H1 (cell line): Measurements from ENCODE around the gene CYP27B1. TPM values are rescaled to one million over a fixed set of nuclear protein-coding genes. Genes with fewer than 3 reads are reported as not detected.
A peak's percentile ranks its signal among the peaks of the same experiment; 100 is the strongest.

Experiments
- CTCF ChIA-PET: fragments of 300-600 bp; sonication (Branson Sonifier 250); formaldehyde crosslinking; loops from one replicate; lab custom pipeline; 2021; ENCODE audit not compliant: partially characterized antibody; lab: Charles Lee
- POLR2A ChIA-PET: fragments of 300-600 bp; sonication (Branson Sonifier 250); formaldehyde crosslinking; loops from one replicate; lab custom pipeline; 2021; ENCODE audit warnings: inconsistent platforms; ENCODE audit not compliant: partially characterized antibody; lab: Charles Lee
- DNase-seq, 2 experiments: peaks; one replicate each; pipeline versions ENCODE4 v3.0.0 to v3.0.0-alpha.2; 2010 to 2022; ENCODE audit warnings: low spot score in 2 of 2, low read depth in 1 of 2, mixed read lengths in 1 of 2
- FAIRE-seq: peaks from 2 replicates; lab custom pipeline; 2011; peaks lifted over from hg19 to GRCh38; lab: Jason Lieb, UNC
- H2AFZ ChIP-seq: 2 replicates; pipeline ENCODE4 v1.8.1; 2012; ENCODE audit warnings: low read length, inconsistent platforms
- H2AK5ac ChIP-seq: 2 replicates; pipeline ENCODE4 v1.6.1; 2013; ENCODE audit warnings: low read depth, low read length
- H2BK120ac ChIP-seq: replicated peaks from 2 replicates; pipeline ENCODE3; 2013; ENCODE audit warnings: low read depth, low read length, inconsistent platforms
- H2BK12ac ChIP-seq: 2 replicates; pipeline ENCODE4 v1.6.1; 2013; ENCODE audit warnings: low read depth, low read length
- H2BK15ac ChIP-seq: 2 replicates; pipeline ENCODE4 v1.6.1; 2013; ENCODE audit warnings: low read length
- H2BK20ac ChIP-seq: 2 replicates; pipeline ENCODE4 v1.6.1; 2013; ENCODE audit warnings: low read length
- H2BK5ac ChIP-seq: 2 replicates; pipeline ENCODE4 v1.6.1; 2013; ENCODE audit warnings: low read depth, low read length
- H3K14ac ChIP-seq: 2 replicates; pipeline ENCODE4 v1.6.1; 2013; ENCODE audit warnings: inconsistent platforms; ENCODE audit not compliant: insufficient read length
- H3K18ac ChIP-seq: 2 replicates; pipeline ENCODE4 v1.6.1; 2013; ENCODE audit warnings: low read length; ENCODE audit errors: extremely low read depth
- H3K23ac ChIP-seq: 2 replicates; pipeline ENCODE4 v1.6.1; 2013; ENCODE audit warnings: inconsistent platforms; ENCODE audit not compliant: insufficient read length
- H3K23me2 ChIP-seq: 2 replicates; pipeline ENCODE4 v1.6.1; 2013; ENCODE audit warnings: low read depth, low read length
- H3K27ac ChIP-seq: 2 replicates; pipeline ENCODE4 v1.6.1; 2011; ENCODE audit warnings: low read depth, low read length, inconsistent platforms
- H3K27me3 ChIP-seq, 4 experiments: replicated peaks in 1 of 4; 1 replicate in 1 of 4; 2 replicates in 3 of 4; pipeline versions ENCODE4 v1.6.1 to v1.8.1; 2011 to 2013; ENCODE audit warnings: low read length in 3 of 4, mild to moderate bottlenecking in 3 of 4, inconsistent platforms in 2 of 4, mixed read lengths in 2 of 4, moderate library complexity in 1 of 4; ENCODE audit not compliant: control insufficient read depth in 3 of 4, insufficient read depth in 3 of 4; ENCODE audit errors: extremely low read depth in 1 of 4
- H3K36me3 ChIP-seq, 4 experiments: 2 replicates each; pipeline versions ENCODE4 v1.6.1 to v1.8.1; 2011 to 2013; ENCODE audit warnings: mild to moderate bottlenecking in 4 of 4, low read length in 3 of 4, moderate library complexity in 2 of 4, control low read depth in 1 of 4, inconsistent platforms in 1 of 4; ENCODE audit not compliant: insufficient read depth in 4 of 4, control insufficient read depth in 2 of 4
- H3K4ac ChIP-seq: replicated peaks from 2 replicates; pipeline ENCODE3; 2013; ENCODE audit warnings: low read length, low read depth, mixed read lengths, inconsistent platforms; ENCODE audit not compliant: insufficient read length
- H3K4me1 ChIP-seq, 4 experiments: replicated peaks in 1 of 4; 1 replicate in 1 of 4; 2 replicates in 3 of 4; pipeline versions ENCODE4 v1.6.1 to v1.8.1; 2011 to 2013; ENCODE audit warnings: low read length in 3 of 4, inconsistent platforms in 2 of 4, mixed read lengths in 1 of 4; ENCODE audit not compliant: insufficient read depth in 4 of 4, control insufficient read depth in 3 of 4
- H3K4me2 ChIP-seq, 2 experiments: 2 replicates each; pipeline versions ENCODE4 v1.6.1 to v1.8.1; 2011 to 2013; ENCODE audit warnings: low read depth in 2 of 2, low read length in 2 of 2, control low read depth in 1 of 2, inconsistent platforms in 1 of 2, mild to moderate bottlenecking in 1 of 2; ENCODE audit not compliant: insufficient read depth in 1 of 2
- H3K4me3 ChIP-seq, 4 experiments: fragments of 200-600, 300-600 bp in 1 of 4; sonication (generic), shearing (Covaris generic), sonication (Bioruptor Twin) in 1 of 4; 2 replicates each; pipeline versions ENCODE4 v1.5.1 to v1.8.1; 2011 to 2016; ENCODE audit warnings: low read length in 4 of 4, low read depth in 3 of 4, control low read depth in 2 of 4, inconsistent platforms in 2 of 4, mild to moderate bottlenecking in 2 of 4, mixed read lengths in 1 of 4, moderate library complexity in 1 of 4; ENCODE audit not compliant: insufficient read depth in 2 of 4; ENCODE audit errors: extremely low read depth in 1 of 4
- H3K56ac ChIP-seq: replicated peaks from 2 replicates; pipeline ENCODE3; 2013; ENCODE audit warnings: low read depth, mild to moderate bottlenecking, mixed read lengths, low read length, inconsistent platforms; ENCODE audit not compliant: insufficient read length
- H3K79me1 ChIP-seq: 2 replicates; pipeline ENCODE4 v1.6.1; 2013; ENCODE audit warnings: low read depth, low read length, control low read depth
- H3K79me2 ChIP-seq, 2 experiments: 2 replicates each; pipeline versions ENCODE4 v1.6.1 to v1.8.1; 2012 to 2013; ENCODE audit warnings: low read length in 2 of 2, mild to moderate bottlenecking in 2 of 2, inconsistent platforms in 1 of 2; ENCODE audit not compliant: insufficient read depth in 2 of 2, control insufficient read depth in 1 of 2
- H3K9ac ChIP-seq, 4 experiments: replicated peaks in 1 of 4; 1 replicate in 1 of 4; 2 replicates in 3 of 4; pipeline versions ENCODE4 v1.6.1 to v1.8.1; 2011 to 2013; ENCODE audit warnings: low read depth in 3 of 4, low read length in 3 of 4, control low read depth in 2 of 4, mild to moderate bottlenecking in 2 of 4, moderate library complexity in 2 of 4, inconsistent platforms in 1 of 4; ENCODE audit errors: extremely low read depth in 1 of 4
- H3K9me3 ChIP-seq, 2 experiments: 2 replicates each; pipeline versions ENCODE4 v1.6.1 to v1.8.1; 2012 to 2013; ENCODE audit warnings: mild to moderate bottlenecking in 2 of 2, moderate library complexity in 2 of 2, control low read depth in 1 of 2, inconsistent platforms in 1 of 2, low read depth in 1 of 2, low read length in 1 of 2, mixed read lengths in 1 of 2; ENCODE audit not compliant: insufficient read depth in 2 of 2
- H4K20me1 ChIP-seq, 2 experiments: replicated peaks in 1 of 2; 2 replicates each; pipeline versions ENCODE3 to v1.8.1; 2011 to 2013; ENCODE audit warnings: inconsistent platforms in 2 of 2, low read length in 2 of 2, mild to moderate bottlenecking in 1 of 2; ENCODE audit not compliant: insufficient read depth in 2 of 2, control insufficient read depth in 1 of 2
- H4K5ac ChIP-seq: 2 replicates; pipeline ENCODE4 v1.6.1; 2013; ENCODE audit warnings: low read length, low read depth, mixed read lengths, inconsistent platforms; ENCODE audit not compliant: insufficient read length
- H4K8ac ChIP-seq: 2 replicates; pipeline ENCODE4 v1.8.0; 2013; ENCODE audit warnings: mild to moderate bottlenecking, moderate library complexity, low read length, inconsistent platforms; ENCODE audit not compliant: insufficient read depth; ENCODE audit errors: extremely low read depth
- H4K91ac ChIP-seq: replicated peaks from 2 replicates; pipeline ENCODE3; 2013; ENCODE audit warnings: low read length, mixed read lengths, inconsistent platforms; ENCODE audit not compliant: insufficient read length
- RBBP5 ChIP-seq: IDR thresholded peaks from 2 replicates; pipeline ENCODE4 v1.7.1; 2012; ENCODE audit warnings: low read depth, mild to moderate bottlenecking, inconsistent platforms, low read length, moderate library complexity, borderline replicate concordance
- RXRA ChIP-seq: IDR thresholded peaks from 2 replicates; pipeline ENCODE4 v1.6.1; 2011; ENCODE audit warnings: low read depth, mild to moderate bottlenecking, low read length, moderate library complexity; ENCODE audit not compliant: insufficient read depth
- WGBS, 2 experiments: shearing (Covaris generic) in 1 of 2; methylation state at CpG; one replicate each; pipeline versions ENCODE4 v1.1.6 to v1.1.7; 2013 to 2015; ENCODE audit warnings: low lambda C conversion rate in 2 of 2, mixed read lengths in 2 of 2, inconsistent platforms in 1 of 2, low coverage in 1 of 2, missing lambda C conversion rate in 1 of 2; ENCODE audit not compliant: insufficient replicate concordance in 2 of 2, insufficient coverage in 1 of 2, insufficient read length in 1 of 2; ENCODE audit errors: extremely low coverage in 1 of 2, missing lambda C conversion rate in 1 of 2; 5-methylcytosine and 5-hydroxymethylcytosine counted together
- polyA plus RNA-seq, 7 experiments: library from polyadenylated mRNA; depleted of rRNA in 3 of 7; stranded (reverse) in 5 of 7; unstranded in 2 of 7; fragments of >200 nt in 5 of 7; fragments of 200-250 nt in 2 of 7; gene quantifications; 1 replicate in 5 of 7; 2 replicates in 1 of 7; 4 replicates in 1 of 7; pipeline versions ENCODE4 v1.2.1 to v1.2.3, GENCODE V29; 2011 to 2013; ENCODE audit warnings: missing spikeins in 2 of 7, mixed read lengths in 2 of 7
- total RNA-seq: library from RNA; stranded (reverse); fragmentation: NEBNext Ultra II Directional; extraction: Animal tissue kit (Norgen Biotek cat#: 25700); gene quantifications from 2 replicates; pipeline ENCODE4 v1.2.1, GENCODE V29; 2021

Gene CYP27B1
- total and polyA plus RNA-seq, 2 of the 8 experiments (the other 6 are each of a cell fraction or from before 2014, with no cell fraction given), result 2.9 to 3.3 TPM

DNA sequence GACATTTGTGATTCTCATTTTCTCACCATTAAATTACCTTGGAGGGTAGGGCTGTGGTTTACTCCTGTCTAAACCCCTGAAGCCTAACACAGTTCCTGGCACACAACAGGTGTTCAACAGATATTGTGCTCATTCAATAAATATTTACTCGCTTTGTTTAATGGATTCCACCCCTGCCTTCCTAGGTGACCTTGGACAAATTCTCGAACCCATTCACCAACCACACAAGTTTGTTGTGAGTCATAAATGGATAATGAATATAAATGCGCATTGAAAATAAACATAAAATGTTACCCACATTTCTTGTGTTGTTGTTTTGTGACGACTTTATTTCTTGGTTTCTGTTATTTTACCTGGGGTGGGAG, 15.3 kb upstream of the CYP27B1 start:
- H3K23ac ChIP-seq, result no peak overlapping the region
- no peaks in the 10 kb centered on the region for H3K4me1 ChIP-seq
- POLR2A ChIA-PET, result interaction anchor here (1.3 to 2.8 kb wide), 6 partner anchors 10 to 64 kb away, joined by 4 to 22 read pairs (median 8); partner anchors contain the start of genes CTDSP2, CYP27B1, EEF1AKMT3 and METTL1
- no peak overlapping the region for H2AK5ac ChIP-seq
- H3K23me2 ChIP-seq, result peaks cover 2% of the 10 kb centered on the region; the same call in 1 of the 2 replicates
- no peak overlapping the region for H3K27ac ChIP-seq
- H3K79me2 ChIP-seq, result peaks cover 0 to 16% of the 10 kb centered on the region in 2 experiments; a peak in 2 of 4 replicates
- H2BK5ac ChIP-seq, result no peak overlapping the region
- CTCF ChIA-PET, result interaction anchor here (0.9 to 4.7 kb wide), 13 partner anchors 11 to 202 kb away, joined by 3 to 28 read pairs (median 5); partner anchors contain the start of gene CYP27B1
- no peak for DNase-seq
- H4K91ac ChIP-seq, result no peak overlapping the region
- H4K5ac ChIP-seq, result no peak overlapping the region
- TF ChIP-seq RXRA, result no peak
- no peak for TF ChIP-seq RBBP5
- H2AFZ ChIP-seq, result no peak overlapping the region
- peak overlapping the region in 1 of 4 experiments; percentile 99; a peak in 3 of 8 replicates for H3K4me3 ChIP-seq
- H3K79me1 ChIP-seq, result no peaks in the 10 kb centered on the region
- no peak overlapping the region for H4K8ac ChIP-seq
- H3K4ac ChIP-seq, result no peak overlapping the region
- no peak overlapping the region for H3K9ac ChIP-seq
- H3K56ac ChIP-seq, result no peak overlapping the region
- no peak overlapping the region for H2BK20ac ChIP-seq
- H2BK12ac ChIP-seq, result no peak overlapping the region
- no peaks in the 10 kb centered on the region for H3K9me3 ChIP-seq
- WGBS, 2 experiments, result 36% methylated on average over 4 of the region's 4 CpGs; no CpG with 5 or more reads in 1 of the 2 experiments
- H2BK15ac ChIP-seq, result no peak overlapping the region
- H3K18ac ChIP-seq, result no peak overlapping the region
- H3K27me3 ChIP-seq, result no peaks in the 10 kb centered on the region
- H2BK120ac ChIP-seq, result no peak overlapping the region
- H4K20me1 ChIP-seq, result peaks cover 0 to 2% of the 10 kb centered on the region in 2 experiments
- H3K4me2 ChIP-seq, result no peak overlapping the region; a peak in 1 of 4 replicates
- no peak overlapping the region for H3K14ac ChIP-seq
- FAIRE-seq, result no peak
- peaks cover 4 to 23% (median 13%) of the 10 kb centered on the region in 4 experiments; a peak in 7 of 8 replicates for H3K36me3 ChIP-seq
